ENCODE results near the gene LMBR1L. TPM values are rescaled to one million over a fixed set of nuclear protein-coding genes. Genes with fewer than 3 reads are reported as not detected.
A peak's percentile ranks its signal among the peaks of the same experiment; 100 is the strongest.
"Not testable (repeated sequence)": the region's sequence is repeated elsewhere in the genome, so short reads cannot be mapped to it uniquely, and the experiment has no call there.

LMBR1L gene
- total and polyA plus RNA-seq, 2 of the 8 experiments (the other 6 are each of a cell fraction or from before 2014, with no cell fraction given) = 36.6 to 49.6 TPM

DNA sequence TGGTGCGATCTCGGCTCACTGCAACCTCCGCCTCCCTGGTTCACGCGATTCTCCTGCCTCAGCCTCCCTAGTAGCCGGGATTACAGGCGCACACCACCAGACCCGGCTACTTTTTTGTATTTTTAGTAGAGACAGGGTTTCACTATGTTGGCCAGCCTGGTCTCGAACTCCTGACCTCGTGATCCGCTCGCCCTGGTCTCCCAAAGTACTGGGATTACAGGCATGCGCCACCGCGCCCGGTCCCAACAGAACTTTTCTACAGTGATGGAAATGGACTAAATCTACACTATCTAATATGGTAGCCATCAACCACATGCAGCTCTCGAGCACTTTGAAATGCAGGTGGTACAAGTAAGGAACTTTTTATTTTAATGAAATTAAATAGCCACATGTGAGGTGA lies 48.7 kb downstream of the LMBR1L start:
- Histone ChIP-seq H3K23me2 (ENCODE audit: low read depth, low read length) (peaks cover 15% of the 10 kb centered on the region), H4K20me1 (replicated peaks in 1 of 2; ENCODE audit: control insufficient read depth in 1 of 2, insufficient read depth in 2 of 2, low read length in 2 of 2) (peaks cover 20 to 23% of the 10 kb centered on the region in 2 experiments), H3K4me2 (ENCODE audit: insufficient read depth in 1 of 2, low read depth in 2 of 2, low read length in 2 of 2) (peak overlapping the region in 1 of 2 experiments; percentile 81; a peak in 1 of 4 replicates), H3K79me2 (ENCODE audit: control insufficient read depth in 1 of 2, insufficient read depth in 2 of 2, low read length in 2 of 2) (peaks cover 28 to 33% of the 10 kb centered on the region in 2 experiments), H3K79me1 (ENCODE audit: low read depth, low read length) (peaks cover 20% of the 10 kb centered on the region), H3K4me1 (replicated peaks in 1 of 4; ENCODE audit: control insufficient read depth in 3 of 4, insufficient read depth in 4 of 4, low read length in 3 of 4) (peaks cover 9 to 23% (median 12%) of the 10 kb centered on the region in 4 experiments)
- WGBS, 2 experiments (ENCODE audit: extremely low coverage in 1 of 2, insufficient coverage in 1 of 2, insufficient read length in 1 of 2, insufficient replicate concordance in 2 of 2, low coverage in 1 of 2, low lambda C conversion rate in 2 of 2, missing lambda C conversion rate in 1 of 2) = 94% methylated on average over 16 of the region's 17 CpGs; no CpG with 5 or more reads in 1 of the 2 experiments
- not testable (repeated sequence) for H2AFZ ChIP-seq (ENCODE audit: low read length); H3K14ac ChIP-seq (ENCODE audit: insufficient read length); H4K5ac ChIP-seq (ENCODE audit: insufficient read length, low read depth, low read length); H2AK5ac ChIP-seq (ENCODE audit: low read depth, low read length); H4K91ac ChIP-seq (replicated peaks; ENCODE audit: insufficient read length, low read length); H3K27me3 ChIP-seq (replicated peaks in 1 of 4; ENCODE audit: control insufficient read depth in 3 of 4, extremely low read depth in 1 of 4, insufficient read depth in 3 of 4, low read length in 3 of 4); H3K36me3 ChIP-seq (ENCODE audit: control insufficient read depth in 2 of 4, insufficient read depth in 4 of 4, low read length in 3 of 4); H3K56ac ChIP-seq (replicated peaks; ENCODE audit: insufficient read length, low read depth, low read length); H3K9me3 ChIP-seq (ENCODE audit: insufficient read depth in 2 of 2, low read depth in 1 of 2, low read length in 1 of 2); H2BK120ac ChIP-seq (replicated peaks; ENCODE audit: low read depth, low read length); H2BK12ac ChIP-seq (ENCODE audit: low read depth, low read length); DNase-seq (ENCODE audit: low read depth in 1 of 2, low spot score in 2 of 2); H3K27ac ChIP-seq (ENCODE audit: low read depth, low read length); H3K4me3 ChIP-seq (ENCODE audit: extremely low read depth in 1 of 4, insufficient read depth in 2 of 4, low read depth in 3 of 4, low read length in 4 of 4); H3K9ac ChIP-seq (replicated peaks in 1 of 4; ENCODE audit: extremely low read depth in 1 of 4, low read depth in 3 of 4, low read length in 3 of 4); H3K23ac ChIP-seq (ENCODE audit: insufficient read length); H3K18ac ChIP-seq (ENCODE audit: extremely low read depth, low read length); H2BK5ac ChIP-seq (ENCODE audit: low read depth, low read length); FAIRE-seq; H2BK15ac ChIP-seq (ENCODE audit: low read length); H3K4ac ChIP-seq (replicated peaks; ENCODE audit: insufficient read length, low read depth, low read length); H4K8ac ChIP-seq (ENCODE audit: extremely low read depth, insufficient read depth, low read length); H2BK20ac ChIP-seq (ENCODE audit: low read length)
- ChIA-PET CTCF (ENCODE audit: partially characterized antibody) (interaction anchor here (0.6 to 10.0 kb wide), 6 partner anchors 22 to 173 kb away, joined by 3 to 129 read pairs (median 58); partner anchors contain the start of genes DHH and TUBA1B), POLR2A (ENCODE audit: partially characterized antibody) (interaction anchor here (0.6 to 4.6 kb wide), 4 partner anchors 24 to 196 kb away, joined by 3 to 32 read pairs (median 4); partner anchors contain the start of genes RND1 and TUBA1B)

Measured in H1 (cell line).